HG02938 (cell line): ENCODE data around the gene NCOR2.
"Not testable (repeated sequence)": the region's sequence is repeated elsewhere in the genome, so short reads cannot be mapped to it uniquely, and the experiment has no call there.

ENCODE experiments used
- ATAC-seq: cut with Tn5 transposase; IDR thresholded peaks from one replicate; pipeline ENCODE4 v1.9.1; 2021; ENCODE audit warnings: mild to moderate bottlenecking, moderate library complexity; ENCODE audit not compliant: unreplicated experiment

The NCOR2 gene

GRCh38 chr12:124601706-124602105, 34.3 kb upstream of the NCOR2 start:
- no peak for ATAC-seq

GRCh38 chr12:124599074-124599999, 31.9 kb upstream of the NCOR2 start:
- no peak for ATAC-seq

- ATAC-seq, result no peak
Measured at GRCh38 chr12:124597041-124597440, 29.6 kb upstream of the NCOR2 start.

GRCh38 chr12:124595444-124595843, 28.0 kb upstream of the NCOR2 start:
- ATAC-seq, result no peak

GRCh38 chr12:124594851-124595250, 27.4 kb upstream of the NCOR2 start:
- no peak for ATAC-seq

- ATAC-seq, result no peak
Measured at GRCh38 chr12:124593851-124594401, 26.5 kb upstream of the NCOR2 start.

GRCh38 chr12:124593176-124593575, 25.8 kb upstream of the NCOR2 start:
- no peak for ATAC-seq

GRCh38 chr12:124592481-124593160, 25.2 kb upstream of the NCOR2 start:
- no peak for ATAC-seq

- no peak for ATAC-seq
Measured at GRCh38 chr12:124592050-124592449, 24.6 kb upstream of the NCOR2 start.

GRCh38 chr12:124590447-124590846, 23.0 kb upstream of the NCOR2 start:
- no peak for ATAC-seq

GRCh38 chr12:124588751-124589267, 21.4 kb upstream of the NCOR2 start:
- no peak for ATAC-seq

GRCh38 chr12:124588018-124588634, 20.7 kb upstream of the NCOR2 start:
- no peak for ATAC-seq

- ATAC-seq, result no peak
Measured at GRCh38 chr12:124586756-124587155, 19.3 kb upstream of the NCOR2 start.

GRCh38 chr12:124584494-124584893, 17.1 kb upstream of the NCOR2 start:
- not testable (repeated sequence) for ATAC-seq

- no peak for ATAC-seq
Measured at GRCh38 chr12:124583854-124584253, 16.4 kb upstream of the NCOR2 start.

GRCh38 chr12:124582108-124582424, 14.7 kb upstream of the NCOR2 start:
- no peak for ATAC-seq

GRCh38 chr12:124581307-124582107, 14.1 kb upstream of the NCOR2 start:
- no peak for ATAC-seq

GRCh38 chr12:124579921-124580517, 12.6 kb upstream of the NCOR2 start:
- ATAC-seq, result no peak

- ATAC-seq, result no peak
Measured at GRCh38 chr12:124578854-124579253, 11.4 kb upstream of the NCOR2 start.

- ATAC-seq, result no peak
Measured at GRCh38 chr12:124578445-124578844, 11.0 kb upstream of the NCOR2 start.
